Measurements from ENCODE around the gene ZMYND19.

Gene ZMYND19

GRCh38 chr9:137605121-137606004, 15.1 kb upstream of the ZMYND19 start, which contains the start of gene ARRDC1:
Gene ARRDC1, plus strand, starts transcription at chr9:137605686. Its CDS starts 32 bp downstream, at chr9:137605718.
- Histone ChIP-seq H3K4me3 (ENCODE audit: low read length in 2 of 2) (peak within 1 kb of the TSS; percentile 85 to 90), H2BK15ac (ENCODE audit: low read length) (peak within 1 kb of the TSS; percentile 67), H3K9ac (ENCODE audit: low read depth, low read length, poor library complexity) (peak within 1 kb of the TSS; percentile 93), H3K36me3 (replicated peaks in 1 of 2; ENCODE audit: control insufficient read depth in 2 of 2, insufficient read depth in 2 of 2, low read length in 2 of 2) (no peaks in the 10 kb centered on the region), H3K9me3 (replicated peaks in 1 of 2; ENCODE audit: control insufficient read depth in 2 of 2, insufficient read depth in 1 of 2, low read depth in 1 of 2, low read length in 2 of 2) (no peaks in the 10 kb centered on the region), H3K18ac (ENCODE audit: low read length) (peak within 1 kb of the TSS; percentile 93), H3K27me3 (ENCODE audit: control insufficient read depth in 3 of 3, insufficient read depth in 3 of 3, low read depth in 1 of 3, low read length in 3 of 3) (peaks cover 0 to 8% (median 5%) of the 10 kb centered on the region in 3 experiments), H3K4ac (ENCODE audit: low read length) (no peak within 1 kb of the TSS), H3K79me1 (ENCODE audit: low read depth, low read length) (peaks cover 6% of the 10 kb centered on the region), H4K91ac (ENCODE audit: low read depth, low read length, poor library complexity) (no peak within 1 kb of the TSS), H2AK5ac (ENCODE audit: low read depth, low read length) (peak within 1 kb of the TSS; percentile 94), H3K27ac (replicated peaks; ENCODE audit: low read length) (peak within 1 kb of the TSS; percentile 78), H2BK120ac (ENCODE audit: low read depth, low read length) (no peak within 1 kb of the TSS), H2AFZ (ENCODE audit: low read length) (peak within 1 kb of the TSS; percentile 95), H3K4me2 (ENCODE audit: insufficient read depth, low read length, poor library complexity, severe bottlenecking) (peak within 1 kb of the TSS; percentile 86), H2BK5ac (ENCODE audit: low read length) (peak within 1 kb of the TSS; percentile 53), H3K23ac (ENCODE audit: low read depth, low read length, poor library complexity) (peak within 1 kb of the TSS; percentile 100), H4K8ac (ENCODE audit: low read depth, low read length) (no peak within 1 kb of the TSS), H3K14ac (ENCODE audit: low read length) (peak within 1 kb of the TSS; percentile 56), H3K4me1 (ENCODE audit: control insufficient read depth in 2 of 2, insufficient read depth in 1 of 2, low read depth in 1 of 2, low read length in 2 of 2) (peaks cover 13 to 16% of the 10 kb centered on the region in 2 donors), H2BK12ac (ENCODE audit: low read length) (peak within 1 kb of the TSS; percentile 41)
- DNase-seq (ENCODE audit: low spot score) = peak; percentile 92
- WGBS, 2 donors (ENCODE audit: extremely low coverage in 2 of 2, insufficient read length in 2 of 2, insufficient replicate concordance in 1 of 2) = no CpG with 5 or more reads among the region's 111 CpGs

GRCh38 chr9:137604345-137605086, 14.2 kb upstream of the ZMYND19 start:
- Histone ChIP-seq H4K91ac (ENCODE audit: low read depth, low read length, poor library complexity) (no peak overlapping the region), H2BK120ac (ENCODE audit: low read depth, low read length) (no peak overlapping the region), H4K8ac (ENCODE audit: low read depth, low read length) (no peak overlapping the region), H2AFZ (ENCODE audit: low read length) (peak overlapping the region; percentile 83), H3K18ac (ENCODE audit: low read length) (no peak overlapping the region), H2AK5ac (ENCODE audit: low read depth, low read length) (peak overlapping the region; percentile 94), H3K4me3 (ENCODE audit: low read length in 2 of 2) (peak overlapping the region; percentile 41 to 72), H3K36me3 (replicated peaks in 1 of 2; ENCODE audit: control insufficient read depth in 2 of 2, insufficient read depth in 2 of 2, low read length in 2 of 2) (no peaks in the 10 kb centered on the region), H3K4me2 (ENCODE audit: insufficient read depth, low read length, poor library complexity, severe bottlenecking) (peak overlapping the region; percentile 62), H3K9ac (ENCODE audit: low read depth, low read length, poor library complexity) (peak overlapping the region; percentile 21), H3K4ac (ENCODE audit: low read length) (no peak overlapping the region), H2BK15ac (ENCODE audit: low read length) (peak overlapping the region; percentile 67), H2BK5ac (ENCODE audit: low read length) (peak overlapping the region; percentile 90), H3K4me1 (ENCODE audit: control insufficient read depth in 2 of 2, insufficient read depth in 1 of 2, low read depth in 1 of 2, low read length in 2 of 2) (peaks cover 13 to 16% of the 10 kb centered on the region in 2 donors), H3K27ac (replicated peaks; ENCODE audit: low read length) (no peak overlapping the region), H3K9me3 (replicated peaks in 1 of 2; ENCODE audit: control insufficient read depth in 2 of 2, insufficient read depth in 1 of 2, low read depth in 1 of 2, low read length in 2 of 2) (no peaks in the 10 kb centered on the region), H3K23ac (ENCODE audit: low read depth, low read length, poor library complexity) (peak overlapping the region; percentile 95), H2BK12ac (ENCODE audit: low read length) (no peak overlapping the region), H3K14ac (ENCODE audit: low read length) (no peak overlapping the region), H3K79me1 (ENCODE audit: low read depth, low read length) (peaks cover 6% of the 10 kb centered on the region), H3K27me3 (ENCODE audit: control insufficient read depth in 3 of 3, insufficient read depth in 3 of 3, low read depth in 1 of 3, low read length in 3 of 3) (peaks cover 0 to 8% (median 5%) of the 10 kb centered on the region in 3 experiments)
- WGBS, 2 donors (ENCODE audit: extremely low coverage in 2 of 2, insufficient read length in 2 of 2, insufficient replicate concordance in 1 of 2) = no CpG with 5 or more reads among the region's 49 CpGs
- no peak for DNase-seq (ENCODE audit: low spot score)

- no CpG with 5 or more reads among the region's 13 CpGs for WGBS, 2 donors (ENCODE audit: extremely low coverage in 2 of 2, insufficient read length in 2 of 2, insufficient replicate concordance in 1 of 2)
- peak overlapping the region; percentile 94 for H2AK5ac ChIP-seq (ENCODE audit: low read depth, low read length)
- peak overlapping the region; percentile 95 for H3K23ac ChIP-seq (ENCODE audit: low read depth, low read length, poor library complexity)
- H3K27me3 ChIP-seq (ENCODE audit: control insufficient read depth in 3 of 3, insufficient read depth in 3 of 3, low read depth in 1 of 3, low read length in 3 of 3) = peaks cover 0 to 8% (median 5%) of the 10 kb centered on the region in 3 experiments
- no peak overlapping the region for H3K27ac ChIP-seq (replicated peaks; ENCODE audit: low read length)
- no peak overlapping the region for H3K18ac ChIP-seq (ENCODE audit: low read length)
- H3K4me2 ChIP-seq (ENCODE audit: insufficient read depth, low read length, poor library complexity, severe bottlenecking) = no peak overlapping the region
- no peaks in the 10 kb centered on the region for H3K9me3 ChIP-seq (replicated peaks in 1 of 2; ENCODE audit: control insufficient read depth in 2 of 2, insufficient read depth in 1 of 2, low read depth in 1 of 2, low read length in 2 of 2)
- peak overlapping the region; percentile 67 for H2BK15ac ChIP-seq (ENCODE audit: low read length)
- H3K4me1 ChIP-seq (ENCODE audit: control insufficient read depth in 2 of 2, insufficient read depth in 1 of 2, low read depth in 1 of 2, low read length in 2 of 2) = peaks cover 13 to 16% of the 10 kb centered on the region in 2 donors
- no peak overlapping the region for H2AFZ ChIP-seq (ENCODE audit: low read length)
- peaks cover 6% of the 10 kb centered on the region for H3K79me1 ChIP-seq (ENCODE audit: low read depth, low read length)
- H2BK120ac ChIP-seq (ENCODE audit: low read depth, low read length) = no peak overlapping the region
- no peak for DNase-seq (ENCODE audit: low spot score)
- H3K4me3 ChIP-seq (ENCODE audit: low read length in 2 of 2) = no peak overlapping the region
- H3K9ac ChIP-seq (ENCODE audit: low read depth, low read length, poor library complexity) = peak overlapping the region; percentile 21
- no peaks in the 10 kb centered on the region for H3K36me3 ChIP-seq (replicated peaks in 1 of 2; ENCODE audit: control insufficient read depth in 2 of 2, insufficient read depth in 2 of 2, low read length in 2 of 2)
- H2BK12ac ChIP-seq (ENCODE audit: low read length) = no peak overlapping the region
- no peak overlapping the region for H4K91ac ChIP-seq (ENCODE audit: low read depth, low read length, poor library complexity)
- no peak overlapping the region for H4K8ac ChIP-seq (ENCODE audit: low read depth, low read length)
- no peak overlapping the region for H3K4ac ChIP-seq (ENCODE audit: low read length)
- peak overlapping the region; percentile 90 for H2BK5ac ChIP-seq (ENCODE audit: low read length)
- no peak overlapping the region for H3K14ac ChIP-seq (ENCODE audit: low read length)
Observed at GRCh38 chr9:137603879-137604278, 13.6 kb upstream of the ZMYND19 start.
